SKM-1 (cell line): ENCODE measurements around the gene ALPG.
"Not testable (repeated sequence)": the region's sequence is repeated elsewhere in the genome, so short reads cannot be mapped to it uniquely, and the experiment has no call there.

Experiments
- DNase-seq: peaks from one replicate; lab custom pipeline; 2025; ENCODE audit not compliant: unreplicated experiment; lab: John Stamatoyannopoulos, UW

ALPG gene

GRCh38 chr2:232406556-232407310, at the start of gene ALPG:
Gene ALPG, plus strand, starts transcription at chr2:232406844. Its CDS starts 51 bp downstream, at chr2:232406895.
- DNase-seq, result no peak

- DNase-seq, result no peak
Measured at GRCh38 chr2:232361646-232362045, 45.0 kb upstream of the ALPG start.

GRCh38 chr2:232362174-232362900, 44.3 kb upstream of the ALPG start:
- no peak for DNase-seq

GRCh38 chr2:232363064-232363783, 43.4 kb upstream of the ALPG start:
- not testable (repeated sequence) for DNase-seq

GRCh38 chr2:232363784-232364615, 42.6 kb upstream of the ALPG start:
- DNase-seq, result no peak

- DNase-seq, result not testable (repeated sequence)
Measured at GRCh38 chr2:232364806-232365594, 41.6 kb upstream of the ALPG start.

GRCh38 chr2:232365621-232366321, 40.9 kb upstream of the ALPG start:
- DNase-seq, result no peak

GRCh38 chr2:232366461-232366860, 40.2 kb upstream of the ALPG start:
- DNase-seq, result not testable (repeated sequence)

GRCh38 chr2:232367016-232367415, 39.6 kb upstream of the ALPG start:
- DNase-seq, result no peak

GRCh38 chr2:232367591-232368233, 38.9 kb upstream of the ALPG start:
- DNase-seq, result no peak

GRCh38 chr2:232368311-232368731, 38.3 kb upstream of the ALPG start:
- DNase-seq, result no peak

GRCh38 chr2:232369126-232369951, 37.3 kb upstream of the ALPG start:
- no peak for DNase-seq

GRCh38 chr2:232370007-232370406, 36.6 kb upstream of the ALPG start:
- DNase-seq, result not testable (repeated sequence)

- no peak for DNase-seq
Measured at GRCh38 chr2:232372231-232373208, 34.1 kb upstream of the ALPG start.

GRCh38 chr2:232374356-232374755, 32.3 kb upstream of the ALPG start:
- DNase-seq, result no peak

GRCh38 chr2:232375164-232375563, 31.5 kb upstream of the ALPG start:
- no peak for DNase-seq

GRCh38 chr2:232376260-232376659, 30.4 kb upstream of the ALPG start:
- DNase-seq, result no peak
